HTR-8/SVneo (cell line): ENCODE results near the gene SMYD3.
A peak's percentile ranks its signal among the peaks of the same experiment; 100 is the strongest.
"Not testable (repeated sequence)": the region's sequence is repeated elsewhere in the genome, so short reads cannot be mapped to it uniquely, and the experiment has no call there.

Experiments used
- DNase-seq: peaks from one replicate; pipeline ENCODE4 v3.0.0; 2011; ENCODE audit warnings: low spot score, mixed read lengths; ENCODE audit not compliant: insufficient read length
- FAIRE-seq: peaks from 2 replicates; lab custom pipeline; 2011; peaks lifted over from hg19 to GRCh38; lab: Jason Lieb, UNC

The SMYD3 gene

GRCh38 chr1:246377625-246378153 is 129.4 kb downstream of the SMYD3 start:
- DNase-seq (no peak), FAIRE-seq (no peak)

GRCh38 chr1:246373828-246374569 is 133.1 kb downstream of the SMYD3 start:
- no peak for FAIRE-seq
- DNase-seq, result no peak

GRCh38 chr1:246372559-246372958 is 134.5 kb downstream of the SMYD3 start:
- DNase-seq (no peak), FAIRE-seq (no peak)

- no peak for DNase-seq
- no peak for FAIRE-seq
Observed at GRCh38 chr1:246367041-246367440, 140.0 kb downstream of the SMYD3 start.

GRCh38 chr1:246365708-246366107 is 141.4 kb downstream of the SMYD3 start:
- FAIRE-seq (no peak), DNase-seq (no peak)

GRCh38 chr1:246364415-246364941 is 142.6 kb downstream of the SMYD3 start:
- FAIRE-seq (no peak), DNase-seq (no peak)

GRCh38 chr1:246357014-246357598 is 150.0 kb downstream of the SMYD3 start:
- not testable (repeated sequence) for FAIRE-seq, DNase-seq

GRCh38 chr1:246355411-246356230 is 151.5 kb downstream of the SMYD3 start:
- FAIRE-seq, result no peak
- DNase-seq, result no peak

GRCh38 chr1:246351721-246352120 is 155.4 kb downstream of the SMYD3 start:
- no peak for DNase-seq
- FAIRE-seq, result no peak

- FAIRE-seq (no peak), DNase-seq (no peak)
Observed at GRCh38 chr1:246350745-246351144, 156.3 kb downstream of the SMYD3 start.

GRCh38 chr1:246343937-246344336 is 163.1 kb downstream of the SMYD3 start:
- no peak for FAIRE-seq

GRCh38 chr1:246343251-246343650 is 163.8 kb downstream of the SMYD3 start:
- FAIRE-seq (no peak), DNase-seq (no peak)

More at GRCh38 chr1:246343937-246344336, 163.1 kb downstream of the SMYD3 start:
- no peak for DNase-seq

- FAIRE-seq (no peak), DNase-seq (no peak)
Observed at GRCh38 chr1:246338546-246338945, 168.5 kb downstream of the SMYD3 start.

- no peak for DNase-seq
- FAIRE-seq, result no peak
Observed at GRCh38 chr1:246338098-246338497, 169.0 kb downstream of the SMYD3 start.

GRCh38 chr1:246335151-246335550 is 171.9 kb downstream of the SMYD3 start:
- DNase-seq (no peak), FAIRE-seq (no peak)

- DNase-seq (no peak), FAIRE-seq (no peak)
Observed at GRCh38 chr1:246333855-246334254, 173.2 kb downstream of the SMYD3 start.

- no peak for DNase-seq
- FAIRE-seq, result no peak
Observed at GRCh38 chr1:246332078-246332477, 175.0 kb downstream of the SMYD3 start.

GRCh38 chr1:246329900-246330299 is 177.2 kb downstream of the SMYD3 start:
- no peak for DNase-seq
- no peak for FAIRE-seq

- not testable (repeated sequence) for DNase-seq, FAIRE-seq
Observed at GRCh38 chr1:246329292-246329691, 177.8 kb downstream of the SMYD3 start.

- DNase-seq, result peak; percentile 58
- no peak for FAIRE-seq
Observed at GRCh38 chr1:246324711-246325110, 182.4 kb downstream of the SMYD3 start.
